Fibroblast of skin of back (primary cell): ENCODE results near the gene EXPH5.

Experiments
- DNase-seq: peaks from one replicate; pipeline ENCODE4 v3.0.0-alpha.2; 2013

Gene EXPH5

GRCh38 chr11:108562746-108563581 is 30.6 kb downstream of the EXPH5 start:
- DNase-seq, result no peak

GRCh38 chr11:108561535-108561991 is 32.0 kb downstream of the EXPH5 start:
- peak; percentile 85 for DNase-seq

- DNase-seq, result peak; percentile 84
Observed at GRCh38 chr11:108559904-108560303, 33.7 kb downstream of the EXPH5 start.

- peak; percentile 75 for DNase-seq
Observed at GRCh38 chr11:108559340-108559739, 34.2 kb downstream of the EXPH5 start.

DNA sequence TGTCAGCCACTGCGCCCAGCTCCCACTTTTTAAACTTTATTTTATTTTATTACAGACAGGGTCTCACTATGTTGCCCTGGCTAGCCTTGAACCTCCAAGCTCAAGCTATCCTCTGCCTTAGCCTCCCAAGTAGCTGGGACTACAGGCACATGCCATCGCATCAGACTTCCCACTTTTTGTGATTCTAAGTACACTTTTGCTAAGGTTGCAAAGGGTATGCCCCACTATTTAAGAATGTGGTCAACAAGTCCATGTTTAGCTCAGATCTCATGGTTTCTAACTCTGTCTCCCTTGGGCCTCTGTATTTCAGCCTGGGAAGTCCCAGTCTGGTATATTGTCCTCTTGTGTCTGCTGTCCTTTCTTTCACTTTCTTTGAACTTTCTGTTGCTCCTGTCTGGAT is 35.3 kb downstream of the EXPH5 start:
- DNase-seq, result no peak

DNA sequence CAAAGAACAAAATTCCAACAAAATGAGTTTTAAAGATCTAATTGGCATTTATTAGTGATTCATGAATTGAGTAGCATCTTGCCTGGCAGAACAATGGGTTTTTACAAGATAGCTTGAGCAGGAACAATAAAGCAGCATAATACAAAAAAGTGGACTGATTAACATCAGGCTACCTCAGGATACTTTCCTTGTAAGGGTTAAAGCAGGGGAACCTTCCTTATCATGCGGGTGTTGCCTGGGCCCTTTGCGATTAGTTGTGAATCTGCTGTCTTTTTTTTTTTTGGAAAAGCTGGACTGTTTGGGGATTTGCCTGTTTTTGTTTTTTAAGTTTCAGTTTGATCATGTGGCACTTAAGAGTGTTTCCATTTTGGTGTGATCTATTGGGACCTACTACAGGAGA is 37.5 kb downstream of the EXPH5 start:
- DNase-seq, result no peak

GRCh38 chr11:108551651-108552462 is 41.7 kb downstream of the EXPH5 start:
- DNase-seq, result peak; percentile 18

DNA sequence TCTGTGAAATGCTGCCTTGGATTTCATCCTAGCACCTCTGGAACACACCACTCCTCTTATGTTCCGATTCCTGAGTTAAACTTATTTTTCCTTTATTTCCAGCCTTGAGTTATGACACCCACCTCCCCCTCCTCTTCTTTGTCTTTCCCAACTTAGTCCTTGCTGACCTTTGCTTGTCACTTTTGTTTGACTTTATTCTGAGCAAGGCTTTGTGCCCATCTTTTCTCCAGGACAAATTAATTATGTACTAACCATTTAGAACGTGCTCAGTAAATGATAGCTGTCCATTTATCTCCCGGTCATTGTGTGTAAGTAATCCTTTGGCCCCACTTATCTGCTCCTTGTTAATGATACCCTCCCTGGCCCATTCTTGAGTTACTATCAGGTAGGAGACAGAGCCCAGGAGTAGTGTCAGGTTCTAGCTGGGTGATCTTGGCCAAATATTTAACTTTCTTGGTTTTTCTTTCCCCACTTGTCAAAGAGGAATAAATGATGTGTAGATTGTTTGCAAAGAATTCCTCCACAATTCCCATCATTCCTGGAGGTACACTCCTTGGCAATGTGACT is 44.2 kb downstream of the EXPH5 start:
- no peak for DNase-seq

DNA sequence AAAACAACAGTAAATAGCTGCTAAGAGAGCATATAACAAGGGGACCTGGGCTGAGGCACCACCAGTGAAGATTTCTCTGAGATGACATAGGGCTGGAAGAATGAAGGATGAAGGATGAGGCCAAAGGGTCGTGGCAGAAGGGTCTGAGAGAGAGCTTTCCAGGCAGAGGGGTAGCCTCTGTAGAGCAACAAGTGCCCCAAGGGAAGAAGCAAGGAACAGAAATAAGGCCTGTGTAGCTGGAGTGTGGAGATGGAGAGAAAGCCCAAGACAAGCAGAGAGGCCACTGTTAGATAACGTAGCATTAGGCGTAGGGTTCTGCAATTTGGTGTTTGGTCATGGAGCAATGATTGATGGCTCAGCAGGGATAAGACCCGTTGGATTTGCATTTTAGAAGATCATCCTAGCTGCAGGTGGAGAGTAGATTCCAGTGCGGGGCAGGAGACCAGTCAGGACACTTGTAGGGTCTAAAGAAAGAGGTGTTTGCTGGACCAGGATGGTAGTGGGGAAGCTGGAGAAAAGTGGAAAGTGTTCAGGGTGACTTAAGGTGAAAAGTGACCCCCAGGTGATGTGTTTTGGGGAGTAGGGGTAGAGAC is 47.6 kb downstream of the EXPH5 start:
- no peak for DNase-seq

DNA sequence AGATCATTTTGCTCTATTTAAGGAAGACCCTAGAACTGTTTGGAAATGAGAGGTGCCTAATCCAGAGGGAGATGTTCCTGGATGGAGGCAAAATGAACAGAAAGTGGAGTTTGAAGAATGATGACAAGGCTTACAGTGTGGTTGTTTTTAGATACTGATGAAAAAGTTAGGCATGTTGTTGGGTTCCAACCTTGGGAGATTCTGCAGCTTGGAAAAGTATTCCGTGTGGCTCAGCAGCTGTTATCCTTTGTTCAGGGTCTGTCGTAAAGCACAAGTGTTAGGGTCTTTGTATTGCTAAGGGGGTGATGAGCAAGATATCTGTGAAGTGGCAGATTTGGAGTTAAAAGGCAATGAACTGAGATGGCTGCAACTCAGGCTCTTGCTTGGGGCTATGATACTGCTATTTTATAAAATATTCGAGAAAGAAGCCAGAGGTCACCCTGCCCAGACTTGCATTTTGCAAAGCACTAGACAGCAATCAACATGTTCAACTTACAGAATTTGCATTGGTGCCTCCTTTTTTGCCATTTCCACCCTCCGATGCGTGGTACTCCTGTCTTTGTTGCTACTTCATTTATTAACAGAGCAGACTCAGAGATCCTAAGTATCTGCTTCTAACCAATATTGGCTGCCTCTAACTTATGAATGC is 50.1 kb downstream of the EXPH5 start:
- no peak for DNase-seq

DNA sequence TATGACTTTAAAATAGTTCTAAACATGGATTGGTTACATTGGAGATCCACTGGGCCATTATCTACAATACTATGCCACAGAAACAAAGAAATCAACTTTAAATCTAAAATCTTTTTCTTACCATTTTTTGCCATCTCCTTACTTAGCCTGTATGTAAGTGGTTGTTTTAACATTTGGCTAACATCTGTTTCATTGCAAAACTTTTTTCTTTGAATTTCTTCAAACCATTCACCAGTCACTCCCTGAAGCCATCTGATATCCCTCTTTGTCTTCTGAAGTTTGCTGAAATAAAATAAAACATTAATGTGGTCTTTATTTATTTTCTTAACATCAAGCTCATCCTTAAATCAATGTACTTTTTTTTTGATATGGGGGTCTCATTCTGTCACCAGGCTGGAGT is 52.0 kb downstream of the EXPH5 start:
- no peak for DNase-seq

DNA sequence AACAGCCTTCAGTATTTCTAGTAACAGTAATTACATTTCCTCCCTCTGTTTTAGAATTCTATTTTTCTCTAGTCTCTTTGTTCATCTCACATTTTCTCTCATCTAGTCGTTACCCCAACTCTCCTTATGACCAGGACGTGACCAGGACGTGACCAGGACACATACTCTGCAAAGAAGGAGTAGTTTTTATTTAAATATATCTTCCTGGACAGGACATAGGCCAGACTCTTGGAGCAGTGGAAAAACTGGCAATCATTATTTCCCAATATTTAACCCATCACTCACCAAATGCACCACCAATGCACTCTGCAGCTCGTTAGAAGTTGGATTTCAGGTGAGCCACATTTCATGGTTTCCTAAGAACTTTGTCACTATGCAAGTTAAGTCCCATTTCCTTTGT is 55.1 kb downstream of the EXPH5 start:
- no peak for DNase-seq

DNA sequence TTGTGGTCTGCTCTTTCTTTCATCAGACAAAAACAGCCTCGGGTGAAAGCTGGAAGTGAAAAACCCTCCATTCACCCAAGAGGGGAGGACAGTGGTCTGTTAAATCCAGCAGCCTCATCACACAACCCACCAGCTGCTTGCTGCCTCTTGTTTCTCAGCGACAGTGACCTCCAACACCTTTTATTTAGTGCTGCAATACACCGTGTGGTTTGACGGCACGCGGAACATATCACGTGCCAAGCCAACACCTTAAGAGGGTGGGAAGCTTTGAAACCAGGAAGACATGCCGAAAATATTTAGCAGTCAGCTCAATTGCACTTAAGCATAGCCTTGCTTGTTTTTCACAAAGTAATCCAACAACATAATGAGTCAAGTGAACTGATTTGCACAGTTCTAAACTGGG is 55.5 kb downstream of the EXPH5 start:
- DNase-seq, result no peak

- DNase-seq, result no peak
Observed at GRCh38 chr11:108536783-108537182, 56.8 kb downstream of the EXPH5 start.

- DNase-seq, result no peak
Observed at GRCh38 chr11:108535384-108535955, 58.1 kb downstream of the EXPH5 start.

GRCh38 chr11:108534274-108534882 is 59.2 kb downstream of the EXPH5 start:
- DNase-seq, result no peak

DNA sequence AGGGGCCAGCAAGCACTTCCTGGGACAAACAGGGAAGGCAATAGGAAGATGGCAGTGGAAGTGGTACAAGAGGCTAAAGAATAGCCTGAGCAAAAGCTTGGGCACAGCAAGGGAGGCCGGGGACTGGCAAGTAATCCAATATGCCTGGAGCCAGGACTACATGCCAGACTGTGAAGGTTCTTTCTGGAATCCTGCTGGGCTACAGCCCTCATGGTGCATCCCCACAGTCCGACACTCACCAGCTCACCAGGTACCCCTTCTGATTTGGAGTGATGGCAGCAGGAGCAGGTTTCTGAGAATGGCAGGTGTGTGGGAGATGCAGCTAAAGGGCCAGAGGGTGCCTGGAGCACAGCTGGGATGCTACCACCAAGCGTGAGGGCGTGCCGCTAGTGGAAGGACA is 63.1 kb downstream of the EXPH5 start:
- no peak for DNase-seq

- DNase-seq, result no peak
Observed at GRCh38 chr11:108527382-108527781, 66.2 kb downstream of the EXPH5 start.

- no peak for DNase-seq
Observed at GRCh38 chr11:108525161-108525560, 68.4 kb downstream of the EXPH5 start.

GRCh38 chr11:108524422-108524821 is 69.1 kb downstream of the EXPH5 start:
- DNase-seq, result no peak

- no peak for DNase-seq
Observed at GRCh38 chr11:108522318-108522717, 71.2 kb downstream of the EXPH5 start.

DNA sequence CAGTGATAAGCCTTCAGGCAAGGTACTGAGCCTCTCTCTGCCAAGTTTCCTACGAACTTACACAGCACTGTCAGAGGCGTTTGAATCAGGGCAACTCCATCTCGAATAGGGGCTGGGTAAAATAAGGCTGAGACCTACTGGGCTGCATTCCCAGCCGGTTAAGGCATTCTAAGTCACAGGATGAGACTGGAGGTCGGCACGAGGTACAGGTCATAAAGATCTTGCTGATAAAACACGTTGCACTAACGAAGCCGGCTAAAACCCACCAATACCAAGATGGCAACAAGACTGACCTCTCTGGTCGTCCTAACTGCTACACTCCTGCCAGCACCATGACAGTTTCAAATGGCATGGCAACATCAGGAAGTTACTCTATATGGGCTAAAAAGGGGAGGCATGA is 75.0 kb downstream of the EXPH5 start:
- DNase-seq, result no peak
